Activated CD4-positive, CD25-positive, alpha-beta regulatory T cell treated with anti-CD3 and anti-CD28 coated beads, Interleukin-2, amount 50 U/mL, for 24 hours (primary cell): ENCODE data around the gene FNDC3A.
"Not testable (repeated sequence)": the region's sequence is repeated elsewhere in the genome, so short reads cannot be mapped to it uniquely, and the experiment has no call there.

ENCODE experiments used
- ATAC-seq, 2 donors: fragments of 150-1000 bp; cut with Tn5 transposase; one replicate each; pipeline ENCODE4 v1.10.0; 2021; ENCODE audit warnings: mild to moderate bottlenecking in 1 of 2, moderate library complexity in 1 of 2

Gene FNDC3A

DNA sequence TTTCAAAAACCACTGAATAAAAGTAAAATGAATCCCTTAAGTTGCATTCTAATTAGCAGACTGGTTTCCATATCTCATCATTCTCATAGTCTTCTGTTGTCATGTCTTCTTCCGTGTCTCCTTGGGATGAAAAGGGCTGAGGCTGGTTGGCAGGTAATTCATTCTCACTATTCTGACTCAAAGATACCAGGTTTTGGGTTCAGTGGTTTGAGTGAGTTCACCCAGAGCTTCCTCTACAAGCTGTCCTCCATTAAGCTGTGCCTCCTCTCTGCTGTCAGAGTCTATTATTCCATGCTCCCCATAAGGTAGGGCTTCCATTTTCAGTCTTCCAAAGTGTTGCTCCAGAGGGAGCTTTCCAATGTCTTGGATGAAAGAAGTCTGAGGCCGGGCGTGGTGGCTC, 68.3 kb downstream of the FNDC3A start:
- ATAC-seq: peak in 1 of 2 donors; percentile 51

DNA sequence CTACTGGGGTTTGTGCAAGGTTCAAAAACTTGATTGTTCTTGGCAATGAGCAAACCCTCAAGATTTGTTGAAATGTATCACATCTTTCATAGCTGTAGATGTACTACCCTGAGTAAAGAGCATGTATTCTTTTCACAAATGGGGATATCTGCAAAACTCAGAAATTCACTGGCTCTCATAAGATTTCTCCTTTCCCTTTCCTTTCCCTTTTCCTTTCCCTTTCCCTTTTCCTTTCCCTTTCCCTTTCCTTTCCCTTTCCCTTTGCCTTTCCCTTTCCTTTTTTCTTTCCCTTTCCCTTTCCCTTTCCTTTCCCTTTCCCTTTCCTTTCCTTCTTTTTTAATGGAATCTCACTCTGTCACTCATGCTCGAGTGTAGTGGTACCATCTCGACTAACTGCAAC, 69.1 kb downstream of the FNDC3A start:
- no peak for ATAC-seq

GRCh38 chr13:49046002-49046401, 70.3 kb downstream of the FNDC3A start:
- ATAC-seq: no peak

DNA sequence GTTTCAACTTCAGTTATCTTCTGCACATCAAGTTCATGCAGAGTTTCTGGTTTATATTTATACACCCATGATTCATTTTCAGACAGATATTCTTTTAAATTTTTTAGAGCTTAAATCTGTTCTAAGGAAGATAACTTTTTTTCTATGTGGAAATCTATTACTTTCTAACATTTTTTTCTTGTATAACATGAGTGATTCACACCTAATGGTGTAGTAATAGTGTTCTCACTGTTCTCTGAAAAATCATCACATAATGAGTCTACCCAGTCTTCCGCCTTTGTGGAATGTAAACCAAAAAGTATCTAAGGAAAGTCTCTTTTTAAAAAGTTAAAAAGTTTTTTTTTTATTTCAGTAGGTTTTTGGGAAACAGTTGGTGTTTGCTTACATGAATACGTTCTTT, 70.8 kb downstream of the FNDC3A start:
- no peak for ATAC-seq

DNA sequence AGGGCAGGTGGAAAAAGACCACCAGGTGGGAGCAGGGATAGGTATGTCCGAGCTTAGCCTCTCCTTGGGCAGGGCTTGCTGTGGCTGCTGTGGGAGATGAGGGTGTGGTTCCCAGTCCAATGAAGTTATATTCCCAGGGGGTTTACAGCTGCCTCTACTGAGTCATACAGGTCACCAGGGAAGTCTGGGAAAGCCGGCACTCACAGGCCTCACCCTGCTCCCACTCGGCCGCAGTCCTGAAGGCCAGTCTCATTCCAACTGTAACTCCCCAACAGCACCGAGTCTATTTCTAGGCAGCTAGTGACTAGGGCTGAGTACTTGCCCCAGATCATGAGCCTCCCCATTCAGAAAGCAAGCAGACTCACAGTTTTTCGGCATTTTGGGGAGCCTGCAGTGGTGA, 77.1 kb downstream of the FNDC3A start:
- ATAC-seq: no peak

- ATAC-seq: no peak
Measured at GRCh38 chr13:49053215-49053614, 77.5 kb downstream of the FNDC3A start.

DNA sequence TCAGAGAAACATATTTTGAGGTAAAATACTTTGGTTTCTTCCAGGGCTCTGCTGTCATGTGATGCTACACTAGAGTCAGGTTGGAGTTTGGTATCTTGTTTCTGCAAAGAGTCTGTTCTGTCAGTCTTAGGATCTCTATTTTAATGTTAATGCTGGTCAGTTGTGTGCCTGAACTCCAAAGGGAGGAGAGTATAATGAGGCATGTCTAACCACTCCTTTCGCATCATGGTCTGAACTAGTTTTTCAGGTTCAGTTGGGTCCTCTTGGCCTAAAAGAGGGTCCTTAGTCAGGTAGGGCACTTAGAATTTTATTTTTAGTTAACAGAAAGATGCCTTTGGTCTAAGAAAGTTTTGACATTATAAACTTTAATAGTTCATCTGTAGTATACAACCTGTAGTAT, 78.2 kb downstream of the FNDC3A start:
- no peak for ATAC-seq

DNA sequence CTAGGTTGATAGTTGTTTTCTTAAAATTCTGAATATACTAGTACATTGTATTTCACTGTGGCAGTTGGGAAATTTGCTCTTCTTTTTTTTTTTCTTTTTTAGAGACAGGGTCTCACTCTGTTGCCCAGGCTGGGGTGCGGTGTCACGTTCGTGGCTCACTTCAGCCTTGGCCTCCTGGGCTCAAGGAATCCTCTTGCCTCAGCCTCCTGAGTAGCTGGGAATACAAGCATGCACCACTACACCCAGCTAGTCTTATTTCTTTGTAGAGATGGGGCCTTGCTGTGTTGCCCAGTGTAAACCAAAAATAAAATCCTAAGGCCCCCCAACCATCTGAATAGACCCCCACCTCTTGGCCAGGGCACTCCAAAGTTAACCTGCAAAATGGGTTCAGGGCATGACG, 79.3 kb downstream of the FNDC3A start:
- no peak for ATAC-seq

- ATAC-seq: no peak
Measured at GRCh38 chr13:49057176-49057575, 81.5 kb downstream of the FNDC3A start.

DNA sequence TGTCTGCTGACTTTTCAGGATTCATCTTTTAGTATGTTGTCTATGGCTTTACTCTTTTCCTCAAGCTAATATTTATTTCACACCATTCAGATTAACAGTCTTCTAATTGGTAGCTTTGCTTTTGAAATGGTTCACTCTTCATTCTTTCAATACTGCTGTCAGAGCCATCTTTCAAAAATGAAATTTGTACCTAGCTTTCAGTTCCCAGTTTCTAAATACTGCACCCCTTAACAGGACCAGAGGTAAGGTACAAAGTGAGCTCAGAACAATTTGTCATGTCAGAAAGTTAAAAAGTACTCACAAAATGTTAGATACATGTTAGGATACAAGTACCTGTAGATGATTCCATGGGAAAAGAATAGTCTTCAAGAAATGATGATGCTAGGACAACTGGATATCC, 83.0 kb downstream of the FNDC3A start:
- no peak for ATAC-seq

DNA sequence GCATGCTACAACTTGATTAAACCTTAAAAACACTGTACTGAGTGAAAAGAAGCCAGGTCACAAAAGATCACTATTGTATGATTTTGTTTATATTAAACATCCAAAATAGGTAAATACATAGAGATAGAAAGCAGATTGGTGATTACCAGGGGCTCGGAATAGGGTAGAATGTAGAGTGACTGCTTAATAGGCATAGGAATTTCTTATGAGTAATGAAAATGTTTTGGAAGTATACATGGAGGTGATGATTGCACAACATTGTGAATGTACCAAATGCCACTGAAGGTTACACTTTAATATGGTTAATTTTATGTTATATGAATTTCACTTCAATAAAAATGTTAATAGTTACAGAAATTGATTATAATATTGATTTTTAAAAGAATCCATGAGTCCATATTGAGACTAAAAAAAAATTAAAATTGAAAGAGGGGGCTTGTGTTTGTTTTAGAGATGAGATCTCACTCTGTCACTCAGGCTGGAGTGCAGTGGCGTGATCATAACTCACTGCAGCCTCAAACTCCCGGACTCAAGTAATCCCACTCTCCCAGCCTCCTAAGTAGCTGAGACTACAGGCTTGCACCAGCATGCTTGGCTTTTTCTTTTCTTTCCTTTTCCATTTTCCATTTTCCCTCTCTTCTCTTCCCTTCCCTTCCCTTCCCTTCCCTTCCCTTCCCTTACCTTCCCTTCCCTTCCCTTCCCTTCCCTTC, 85.1 kb downstream of the FNDC3A start:
- ATAC-seq: no peak

DNA sequence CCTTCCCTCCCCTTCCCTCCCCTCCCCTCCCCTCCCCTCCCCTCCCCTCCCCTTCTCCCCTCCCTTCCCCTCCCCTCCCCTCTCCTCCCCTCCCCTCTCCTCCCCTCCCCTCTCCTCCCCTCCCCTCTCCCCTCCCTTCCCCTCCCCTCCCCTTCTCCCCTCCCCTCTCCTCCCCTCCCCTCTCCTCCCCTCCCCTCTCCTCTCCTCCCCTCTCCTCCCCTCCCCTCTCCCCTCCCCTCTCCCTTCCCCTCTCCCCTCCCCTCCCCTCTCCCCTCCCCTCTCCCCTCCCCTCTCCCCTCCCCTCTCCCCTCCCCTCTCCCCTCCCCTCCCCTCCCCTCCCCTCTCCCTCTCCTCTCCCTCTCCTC, 85.7 kb downstream of the FNDC3A start:
- ATAC-seq: not testable (repeated sequence)

- ATAC-seq: no peak
Measured at GRCh38 chr13:49062297-49062896, 86.7 kb downstream of the FNDC3A start.

- no peak for ATAC-seq
Measured at GRCh38 chr13:49063011-49063410, 87.3 kb downstream of the FNDC3A start.

DNA sequence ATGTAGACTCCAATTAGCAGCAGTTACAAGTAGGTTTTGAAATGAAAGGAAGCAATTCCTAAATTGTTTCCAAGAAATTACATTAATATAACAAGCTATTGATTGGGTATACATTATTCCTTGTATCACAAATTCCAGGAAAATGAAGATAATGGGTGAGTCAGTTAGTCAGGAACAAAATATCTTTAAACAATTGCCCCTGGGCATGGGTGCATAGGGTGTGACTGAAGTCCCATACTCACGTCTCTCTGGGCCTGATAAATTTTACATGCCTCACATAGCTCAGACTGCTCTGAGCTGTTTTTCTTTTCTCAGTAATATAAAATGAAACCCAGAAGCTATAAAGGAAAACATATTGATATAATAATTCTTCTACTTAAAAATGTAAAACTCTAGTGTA, 87.8 kb downstream of the FNDC3A start:
- ATAC-seq: no peak

DNA sequence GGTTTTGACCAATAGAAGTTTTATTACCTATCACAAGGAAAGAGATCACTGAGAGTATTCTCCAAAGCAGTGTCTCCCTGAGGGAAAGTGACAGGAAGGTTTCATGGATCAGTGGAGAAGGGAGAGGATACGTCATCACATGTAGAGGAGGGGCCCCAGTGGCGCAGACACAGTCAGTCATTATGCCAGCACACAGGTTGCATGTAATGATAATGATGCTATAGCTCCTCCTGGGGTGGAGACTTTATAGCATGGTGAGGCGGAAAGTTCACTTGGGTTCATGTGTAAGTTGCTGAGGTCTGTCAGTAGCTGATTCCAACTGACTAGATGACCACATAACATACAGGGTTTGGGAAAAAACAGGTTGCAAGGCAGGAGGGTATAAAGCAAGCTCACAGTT, 88.8 kb downstream of the FNDC3A start:
- no peak for ATAC-seq

DNA sequence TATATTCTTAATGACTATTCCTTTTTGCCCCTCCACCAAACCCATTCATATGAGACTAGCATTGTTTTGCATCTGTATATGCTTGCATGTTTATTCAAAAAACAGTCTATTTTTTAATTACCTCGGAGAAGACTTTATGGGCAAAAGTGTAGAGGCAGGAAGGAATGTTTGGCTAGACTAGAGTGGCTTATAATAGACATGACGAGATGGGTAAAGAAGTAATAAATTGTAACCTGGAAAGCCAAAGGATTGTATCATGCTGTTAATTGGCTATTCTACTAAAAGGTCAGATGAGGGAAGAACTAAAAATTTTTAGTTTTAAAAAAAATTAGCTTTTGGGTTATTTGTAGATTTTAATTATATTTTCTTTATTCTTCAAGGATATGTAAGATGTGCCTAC, 91.1 kb downstream of the FNDC3A start:
- no peak for ATAC-seq

DNA sequence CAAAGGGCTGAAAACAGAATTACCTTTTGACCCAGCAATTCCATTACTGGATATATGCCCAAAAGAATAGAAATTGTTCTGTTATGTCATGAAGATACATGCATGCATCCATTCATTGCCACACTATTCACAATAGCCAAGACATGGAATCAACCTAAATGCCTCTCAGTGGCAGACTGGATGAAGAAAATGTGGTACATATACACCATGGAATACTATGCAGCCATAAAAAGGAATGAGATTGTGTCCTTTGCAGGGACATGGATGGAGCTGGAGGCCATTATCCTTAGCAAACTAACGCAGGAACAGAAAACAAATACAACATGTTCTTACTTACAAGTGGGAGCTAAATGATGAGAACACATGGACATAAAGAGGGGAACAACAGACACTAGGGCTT, 92.8 kb downstream of the FNDC3A start:
- not testable (repeated sequence) for ATAC-seq

DNA sequence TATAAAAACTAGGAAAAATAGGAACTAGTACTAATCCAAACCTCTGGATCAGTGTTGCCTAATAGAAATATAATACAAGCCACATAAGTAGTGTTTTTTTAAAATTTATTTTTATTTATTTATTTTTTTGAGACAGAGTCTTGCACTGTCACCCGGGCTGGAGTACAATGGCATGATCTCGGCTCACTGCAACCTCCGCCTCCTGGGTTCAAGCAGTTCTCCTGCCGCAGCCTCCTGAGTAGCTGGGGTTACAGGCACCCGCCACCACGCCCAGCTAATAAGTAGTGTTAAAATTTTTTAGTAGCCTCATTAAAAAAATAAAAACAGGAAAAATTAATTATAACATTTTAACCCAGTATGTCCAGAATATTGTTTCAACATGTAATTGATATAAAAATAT, 94.3 kb downstream of the FNDC3A start:
- ATAC-seq: not testable (repeated sequence)

- ATAC-seq: peak; percentile 49 to 58
Measured at GRCh38 chr13:49071341-49071937, 95.7 kb downstream of the FNDC3A start.

DNA sequence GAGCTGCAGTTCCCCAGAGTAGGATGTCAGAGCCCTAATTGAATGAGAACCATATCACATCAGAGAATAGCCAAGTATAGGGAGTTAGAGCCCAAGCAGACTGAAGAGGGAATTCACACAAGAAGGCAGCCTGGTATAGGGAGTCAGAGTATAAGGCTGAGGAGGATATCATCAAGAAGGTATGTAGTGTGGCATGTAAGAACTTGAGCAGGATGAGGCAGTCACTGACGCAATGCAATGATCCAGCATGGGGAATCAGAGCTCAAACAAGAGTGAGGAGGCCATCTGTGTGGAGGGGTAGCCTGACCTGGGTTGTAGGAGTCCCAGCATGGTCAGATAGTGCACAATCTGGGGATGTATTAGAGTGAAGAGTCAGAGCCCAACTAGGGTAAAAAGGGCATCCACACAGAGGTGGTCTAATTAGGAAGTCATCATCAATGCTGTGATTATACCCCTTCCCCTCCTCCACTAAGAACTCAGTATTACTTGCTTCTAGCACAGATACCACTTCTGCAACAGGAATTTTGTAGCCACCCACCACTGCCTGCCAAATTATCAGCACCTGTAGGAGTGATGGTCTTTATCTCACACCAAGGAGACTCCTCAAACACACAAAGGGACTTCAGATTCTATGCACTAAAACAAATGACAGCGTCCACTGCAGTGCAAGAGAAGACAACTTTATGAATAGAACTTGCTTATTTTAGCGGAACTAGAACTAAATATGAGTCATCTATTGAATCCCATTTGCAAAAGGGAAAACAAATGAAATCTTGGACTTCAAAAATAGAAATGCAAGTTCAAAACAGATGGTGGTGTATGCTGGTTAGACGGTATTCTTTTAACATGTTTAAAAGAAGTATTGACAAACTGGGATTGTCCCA, 107.2 kb downstream of the FNDC3A start:
- no peak for ATAC-seq

GRCh38 chr13:49084961-49085360, 109.2 kb downstream of the FNDC3A start:
- ATAC-seq: no peak

GRCh38 chr13:49086722-49087121, 111.0 kb downstream of the FNDC3A start:
- peak in 1 of 2 donors; percentile 51 for ATAC-seq
